GM19324 (cell line): Measurements from ENCODE around the gene SNAP29.
"Not testable (repeated sequence)": the region's sequence is repeated elsewhere in the genome, so short reads cannot be mapped to it uniquely, and the experiment has no call there.

Experiments used
- ATAC-seq: cut with Tn5 transposase; IDR thresholded peaks from one replicate; pipeline ENCODE4 v1.9.1; 2021; ENCODE audit warnings: mild to moderate bottlenecking, moderate library complexity; ENCODE audit not compliant: unreplicated experiment, low FRiP score

SNAP29 gene

DNA sequence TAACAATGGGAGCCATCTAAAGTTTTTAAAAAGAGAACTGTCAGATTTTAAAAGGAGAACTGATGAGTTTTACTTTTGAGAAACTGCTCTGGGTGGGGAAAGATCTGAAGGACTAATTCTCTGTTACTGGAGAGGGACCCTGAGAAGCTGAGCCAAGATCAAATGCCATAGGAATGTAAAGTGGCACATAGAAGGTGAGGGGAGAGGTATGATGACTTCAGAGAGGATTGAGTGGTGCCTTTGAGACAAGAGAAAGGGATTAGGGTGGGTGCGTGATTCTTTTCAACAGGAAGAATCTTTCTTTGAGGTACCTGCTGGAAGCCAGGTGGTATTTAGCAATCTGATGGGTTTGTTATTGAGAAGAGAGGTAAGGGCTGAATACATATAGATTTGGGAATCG, 67.4 kb downstream of the SNAP29 start:
- no peak for ATAC-seq

DNA sequence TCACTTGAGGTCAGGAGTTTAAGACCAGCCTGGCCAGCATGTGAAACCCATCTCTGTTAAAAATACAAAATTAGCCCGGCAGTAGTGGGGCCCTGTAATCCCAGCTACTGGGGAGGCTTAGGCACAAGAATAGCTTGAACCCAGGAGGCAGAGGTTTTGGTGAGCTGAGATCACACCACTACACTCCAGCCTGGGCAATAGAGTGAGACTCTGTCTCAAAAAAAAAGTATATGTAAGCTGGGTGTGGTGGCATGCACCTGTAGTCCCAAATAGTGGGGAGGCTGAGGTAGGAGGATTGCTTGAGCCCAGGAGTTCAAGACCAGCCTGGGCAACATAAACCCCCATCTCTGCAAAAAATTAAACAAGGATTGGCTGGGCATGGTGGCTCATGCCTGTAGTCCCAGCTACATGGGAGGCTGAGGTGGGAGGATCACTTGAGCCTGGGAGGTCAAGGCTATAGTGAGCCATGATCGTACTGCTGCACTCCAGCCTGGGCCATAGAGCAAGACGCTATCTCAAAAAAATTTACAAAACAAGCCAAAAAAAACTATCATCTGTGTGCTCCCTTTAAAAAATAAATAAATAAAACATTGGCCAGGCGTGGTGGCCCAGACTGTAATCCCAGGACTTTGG, 69.2 kb downstream of the SNAP29 start:
- ATAC-seq, result no peak

DNA sequence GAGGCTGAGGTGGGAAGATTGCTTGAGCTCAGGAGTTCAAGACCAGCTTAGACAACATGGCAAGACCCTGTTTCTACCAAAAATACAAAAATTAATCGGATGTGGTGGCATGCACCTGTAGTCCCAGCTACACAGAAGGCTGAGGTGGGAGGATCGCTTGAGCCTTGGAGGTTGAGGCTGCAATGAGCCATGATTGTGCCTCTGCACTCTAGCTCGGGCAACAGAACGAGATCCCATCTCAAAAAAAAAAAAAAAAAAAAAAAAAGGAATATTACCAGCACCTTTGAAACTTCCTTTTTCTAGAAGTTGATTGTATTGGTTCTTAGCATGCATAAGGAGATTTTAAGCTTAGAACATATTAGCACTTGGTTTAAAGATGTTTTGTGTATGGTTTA, 69.8 kb downstream of the SNAP29 start:
- no peak for ATAC-seq

DNA sequence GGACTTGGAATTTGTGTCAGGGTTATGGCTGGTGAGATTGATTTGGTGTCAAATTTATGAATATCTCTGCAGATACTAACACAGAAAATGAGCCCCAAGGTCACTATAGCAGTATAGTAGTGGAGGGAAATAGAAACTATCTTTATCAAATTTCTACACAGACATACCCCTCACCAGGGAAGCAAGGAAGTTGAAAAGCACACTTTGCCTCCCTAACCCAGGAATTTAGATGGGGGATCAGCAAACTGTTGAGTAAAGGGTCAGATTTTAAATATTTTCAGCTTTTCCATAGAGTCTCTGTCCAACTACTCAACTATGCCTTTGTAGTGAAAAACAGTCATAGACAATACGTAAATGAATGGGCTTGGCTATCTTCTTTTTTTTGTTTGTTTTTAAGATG, 71.2 kb downstream of the SNAP29 start:
- ATAC-seq, result no peak

DNA sequence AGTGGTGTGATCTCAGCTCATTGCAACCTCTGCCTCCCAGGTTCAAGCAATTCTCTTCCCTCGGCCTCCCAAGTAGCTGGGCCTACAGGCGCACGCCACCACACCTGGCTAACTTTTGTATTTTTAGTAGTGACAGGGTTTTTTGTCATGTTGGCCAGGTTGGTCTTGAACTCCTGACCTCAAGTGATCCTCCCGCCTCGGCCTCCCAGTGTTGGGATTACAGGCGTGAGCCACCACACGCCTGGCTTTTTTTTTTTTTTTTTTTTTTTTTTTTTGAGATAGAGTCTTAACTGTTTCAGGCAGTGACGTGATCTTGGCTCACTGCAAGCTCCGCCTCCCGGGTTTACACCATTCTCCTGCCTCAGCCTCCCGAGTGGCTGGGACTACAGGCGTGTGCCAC, 71.6 kb downstream of the SNAP29 start:
- ATAC-seq, result not testable (repeated sequence)

DNA sequence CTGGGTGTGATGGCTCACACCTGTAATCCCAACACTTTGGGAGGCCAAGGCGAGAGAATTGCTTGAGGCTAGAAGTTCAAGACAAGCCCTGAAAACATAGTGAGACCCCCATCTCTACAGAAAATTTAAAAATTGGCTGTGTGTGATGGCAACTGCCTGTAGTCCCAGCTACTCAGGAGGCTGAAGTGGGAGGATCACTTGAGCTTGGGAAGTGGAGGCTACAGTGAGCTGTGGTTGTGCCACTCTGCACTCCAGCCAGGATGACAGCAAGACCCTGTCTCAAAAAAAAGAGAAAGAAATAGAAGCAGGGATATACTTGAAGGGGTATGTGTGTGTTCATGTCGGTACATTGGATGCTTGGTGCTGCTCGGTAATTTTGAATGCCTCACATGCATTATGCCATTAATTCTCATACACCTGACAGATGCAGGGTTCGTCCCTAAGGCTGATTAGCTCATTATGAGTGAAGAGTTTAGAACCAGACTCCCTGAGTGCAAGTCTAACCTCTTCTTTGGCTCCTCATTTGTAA, 72.4 kb downstream of the SNAP29 start:
- ATAC-seq, result no peak

DNA sequence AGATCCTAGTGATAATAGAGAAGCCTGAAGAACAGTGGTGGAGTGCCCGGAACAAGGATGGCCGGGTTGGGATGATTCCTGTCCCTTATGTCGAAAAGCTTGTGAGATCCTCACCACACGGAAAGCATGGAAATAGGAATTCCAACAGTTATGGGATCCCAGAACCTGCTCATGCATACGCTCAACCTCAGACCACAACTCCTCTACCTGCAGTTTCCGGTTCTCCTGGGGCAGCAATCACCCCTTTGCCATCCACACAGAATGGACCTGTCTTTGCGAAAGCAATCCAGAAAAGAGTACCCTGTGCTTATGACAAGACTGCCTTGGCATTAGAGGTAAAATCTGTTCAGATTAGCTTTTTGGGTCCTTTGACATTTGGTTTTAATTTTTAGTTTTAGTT, 75.1 kb downstream of the SNAP29 start:
- ATAC-seq, result no peak

DNA sequence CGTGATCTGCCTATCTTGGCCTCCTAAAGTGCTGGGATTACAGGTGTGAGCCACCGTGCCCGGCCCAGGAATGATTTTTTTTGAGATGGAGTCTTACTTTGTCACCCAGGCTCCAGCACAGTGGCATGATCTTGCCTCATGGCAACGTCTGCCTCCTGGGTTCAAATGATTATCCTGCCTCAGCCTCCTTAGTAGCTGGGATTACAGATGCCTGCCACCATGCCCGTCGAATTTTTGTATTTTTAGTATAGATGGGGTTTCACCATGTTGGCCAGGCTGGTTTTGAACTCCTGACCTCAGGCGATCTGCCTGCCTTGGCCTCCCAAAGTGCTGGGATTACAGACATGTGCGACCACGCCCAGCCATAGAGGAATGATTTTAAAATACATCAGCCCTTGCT, 76.2 kb downstream of the SNAP29 start:
- not testable (repeated sequence) for ATAC-seq

DNA sequence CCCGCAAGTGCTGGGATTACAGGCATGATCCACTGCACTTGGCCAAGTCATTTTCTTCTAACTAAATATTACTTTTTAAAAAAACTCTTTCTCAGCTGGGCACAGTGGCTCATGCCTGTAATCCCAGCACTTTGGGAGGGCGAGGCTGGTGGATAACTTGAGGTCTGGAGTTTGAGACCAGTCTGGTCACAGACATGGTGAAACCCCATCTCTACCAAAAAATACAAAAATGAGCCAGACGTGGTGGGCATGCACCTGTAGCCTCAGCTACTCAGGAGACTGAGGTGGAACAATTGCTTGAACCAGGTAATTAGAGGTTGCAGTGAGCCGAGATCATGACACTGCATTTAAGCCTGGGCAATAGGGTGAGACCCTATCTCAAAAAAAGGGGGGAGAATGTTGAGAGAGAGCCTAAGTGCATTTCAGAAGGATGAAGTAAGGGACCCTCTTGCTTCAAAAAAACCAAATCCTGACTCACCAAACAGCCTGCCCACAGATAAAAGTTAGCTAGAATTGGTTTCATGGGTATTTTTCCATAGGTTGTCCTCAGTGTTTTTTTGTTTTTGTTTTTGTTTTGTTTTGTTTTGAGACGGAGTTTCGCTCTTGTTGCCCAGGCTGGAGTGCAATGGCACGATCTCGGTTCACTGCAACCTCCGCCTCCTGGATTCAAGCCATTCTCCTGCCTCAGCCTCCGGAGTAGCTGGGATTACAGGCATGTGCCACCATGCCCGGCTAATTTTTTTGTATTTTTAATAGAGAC, 77.2 kb downstream of the SNAP29 start:
- not testable (repeated sequence) for ATAC-seq

DNA sequence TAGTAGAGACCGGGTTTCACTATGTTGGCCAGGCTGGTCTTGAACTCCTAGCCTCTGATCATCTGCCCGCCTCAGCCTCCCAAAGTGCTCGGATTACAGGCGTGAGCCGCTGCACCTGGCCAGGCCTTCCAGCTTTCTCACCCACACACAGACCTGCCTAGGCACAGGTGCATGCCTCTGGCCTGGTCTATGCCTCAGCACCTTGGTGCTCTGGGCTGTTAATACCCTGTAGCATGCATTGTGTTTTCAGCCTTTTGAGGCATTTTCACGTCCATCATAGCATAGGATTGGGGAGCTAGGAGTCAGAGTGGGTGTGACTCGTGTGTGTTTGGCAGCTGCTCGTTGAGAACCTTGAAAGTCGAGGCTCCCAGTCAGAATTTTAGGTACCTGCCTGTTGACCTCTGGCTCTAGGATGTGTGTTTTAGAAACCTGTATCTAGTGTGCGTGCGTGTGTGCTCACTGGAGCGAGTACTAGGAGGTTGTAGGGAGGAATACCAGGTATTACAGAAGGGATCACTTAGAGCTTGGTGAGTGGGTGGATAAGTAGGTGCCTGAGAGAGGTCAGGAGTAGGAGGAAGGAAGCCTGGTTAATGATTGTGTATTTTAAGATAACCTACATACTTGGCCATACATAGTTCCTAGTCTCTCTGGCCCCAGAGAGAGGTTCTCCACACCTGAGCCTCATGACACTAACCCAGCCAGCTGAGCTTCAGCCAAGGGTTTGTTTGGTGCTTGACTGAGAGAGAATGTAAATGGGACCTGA, 78.4 kb downstream of the SNAP29 start:
- no peak for ATAC-seq

DNA sequence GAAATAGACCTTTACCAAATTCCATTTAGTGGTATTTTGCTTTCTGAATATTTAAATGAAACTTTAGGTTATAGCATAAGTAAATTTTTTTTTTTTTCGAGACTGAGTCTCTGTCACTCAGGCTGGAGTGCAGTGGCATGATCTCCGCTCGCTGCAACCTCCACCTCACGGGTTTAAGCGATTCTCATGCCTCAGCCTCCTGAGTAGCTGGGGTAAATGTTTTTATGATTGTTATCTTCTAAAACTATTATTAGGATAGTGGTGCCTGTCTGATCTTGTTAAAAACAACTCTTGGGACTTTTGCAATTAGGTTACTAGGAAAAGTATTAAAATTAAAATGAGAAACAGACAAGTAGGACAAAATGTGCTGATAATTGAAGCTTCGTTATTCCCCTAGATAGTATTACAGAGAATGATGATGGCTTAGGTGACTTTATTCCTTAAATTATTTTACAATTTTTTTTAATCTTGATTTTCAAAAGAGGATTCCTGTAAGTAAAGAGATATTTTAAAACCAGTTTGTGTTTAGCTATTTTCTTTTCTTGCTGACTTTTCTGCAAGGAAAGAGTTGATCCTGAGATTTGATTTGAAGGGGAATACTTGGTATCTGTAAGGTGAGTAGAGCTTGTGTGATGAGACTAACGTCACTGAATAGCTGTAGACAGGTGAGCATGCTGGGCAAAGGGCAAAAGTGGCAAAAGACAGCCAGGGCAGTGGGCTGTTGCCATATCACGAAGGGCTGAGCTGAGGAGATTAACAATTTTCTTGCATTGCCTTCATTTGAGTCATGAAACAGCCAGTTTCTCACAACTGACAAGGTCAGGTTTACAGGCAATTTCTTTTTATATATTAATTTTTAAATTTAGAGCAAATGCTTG, 79.2 kb downstream of the SNAP29 start:
- no peak for ATAC-seq

DNA sequence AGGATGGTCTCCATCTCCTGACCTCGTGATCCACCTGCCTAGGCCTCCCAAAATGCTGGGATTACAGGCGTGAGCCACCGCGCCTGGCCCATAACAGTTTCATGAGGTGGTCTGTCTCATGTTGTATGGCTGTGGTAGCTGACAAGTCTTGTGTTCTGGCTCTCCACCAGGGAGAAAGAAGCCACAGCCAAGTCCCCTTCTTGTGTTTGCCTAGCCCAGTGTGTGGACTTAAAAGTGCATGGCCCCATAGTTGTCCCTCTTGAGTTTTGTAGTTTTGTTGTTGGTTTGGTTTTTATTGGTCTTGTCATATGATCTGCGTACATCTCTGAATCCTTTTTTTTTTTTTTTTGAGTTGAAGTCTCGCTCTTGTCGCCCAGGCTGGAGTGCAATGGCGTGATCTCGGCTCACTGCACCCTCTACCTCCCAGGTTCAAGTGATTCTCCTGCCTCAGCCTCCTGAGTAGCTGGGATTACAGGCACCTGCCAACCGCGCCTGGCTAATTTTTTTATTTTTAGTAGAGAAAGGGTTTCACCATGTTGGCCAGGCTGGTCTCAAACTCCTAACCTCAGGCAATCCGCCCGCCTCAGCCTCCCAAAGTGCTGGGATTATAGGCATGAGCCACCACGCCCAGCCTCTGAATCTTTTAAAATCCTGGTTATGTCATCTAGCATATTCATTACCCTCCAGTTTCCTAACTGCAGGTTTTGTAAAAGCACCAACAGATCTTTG, 80.8 kb downstream of the SNAP29 start:
- not testable (repeated sequence) for ATAC-seq

DNA sequence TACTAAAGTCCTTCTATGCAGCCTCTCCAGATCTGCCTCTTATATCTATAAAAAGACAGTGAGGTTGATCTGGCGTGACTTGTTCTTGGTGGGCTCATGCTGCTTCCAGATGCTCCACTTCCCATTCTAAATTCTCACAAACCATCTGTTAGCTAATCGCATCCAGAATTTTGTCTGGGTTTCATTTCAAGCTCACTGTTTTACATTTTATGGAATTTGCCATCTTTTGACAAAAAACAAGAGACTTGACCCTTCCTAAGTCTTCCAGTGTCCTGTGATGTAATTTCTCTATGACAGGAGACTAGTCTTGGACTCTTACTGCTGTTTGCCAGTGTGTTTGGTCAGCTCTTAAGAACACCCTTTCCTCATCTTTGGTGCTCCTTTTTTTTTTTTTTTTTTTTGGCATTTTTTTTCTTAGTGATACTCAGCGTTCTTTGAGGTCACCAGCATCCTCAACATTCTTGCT, 81.4 kb downstream of the SNAP29 start:
- ATAC-seq, result no peak
